ENCODE measurements around the gene CDH7.

The CDH7 gene

GRCh38 chr18:65762556-65762955, 11.7 kb downstream of the CDH7 start:
- no peak overlapping the region for H3K4me3 ChIP-seq (ENCODE audit: low read depth, low read length)

DNA sequence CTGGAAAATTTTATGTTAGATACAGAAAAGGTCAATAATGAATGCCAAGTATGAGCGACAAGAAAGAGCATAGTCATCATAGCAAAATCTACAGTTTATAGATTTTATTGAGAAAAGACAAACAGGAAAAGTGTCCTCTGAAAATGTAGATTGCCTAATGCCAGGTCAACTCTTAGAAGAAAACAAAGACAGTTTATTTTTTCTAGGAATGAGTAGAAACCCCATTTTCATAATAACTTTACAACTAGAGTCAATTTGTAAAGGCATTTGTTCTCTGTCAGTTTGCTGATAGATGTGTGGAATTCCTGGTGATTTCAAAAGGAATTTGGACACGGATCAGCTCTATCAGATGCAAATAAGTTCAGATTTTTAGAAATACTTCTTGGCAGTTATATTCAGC, 16.6 kb downstream of the CDH7 start:
- no peak overlapping the region for H3K4me3 ChIP-seq (ENCODE audit: low read depth, low read length)

DNA sequence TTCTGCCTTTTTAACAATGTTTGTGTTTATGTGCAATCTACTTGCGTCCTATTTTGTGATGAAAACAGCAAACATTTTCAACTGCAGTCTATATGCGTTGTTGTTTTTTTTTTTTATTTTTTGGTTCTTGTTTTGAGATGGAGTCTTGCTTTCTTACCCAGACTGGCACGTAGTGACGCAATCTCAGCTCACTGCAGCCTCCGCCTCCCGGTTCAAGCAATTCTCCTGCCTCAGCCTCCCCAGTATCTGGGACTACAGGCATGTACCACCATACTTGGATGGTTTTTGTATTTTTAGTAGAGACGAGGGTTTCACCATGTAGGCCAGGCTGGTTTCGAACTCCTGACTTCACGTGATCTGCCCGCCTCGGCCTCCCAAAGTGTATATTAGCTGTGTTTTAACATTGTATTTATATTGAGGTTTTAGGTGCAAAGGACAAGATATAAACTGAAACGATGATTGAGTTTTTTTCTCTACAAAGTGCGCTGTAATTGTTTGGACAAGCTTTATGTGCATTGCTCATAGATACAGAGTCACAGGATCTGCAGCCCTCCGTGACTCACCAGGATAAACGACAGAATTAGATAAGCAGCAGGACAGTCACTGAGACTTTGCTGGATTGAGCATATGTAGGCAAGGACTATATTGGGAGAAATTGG, 17.4 kb downstream of the CDH7 start:
- H3K4me3 ChIP-seq (ENCODE audit: low read depth, low read length), result no peak overlapping the region

GRCh38 chr18:65769652-65770051, 18.8 kb downstream of the CDH7 start:
- H3K4me3 ChIP-seq (ENCODE audit: low read depth, low read length), result no peak overlapping the region

DNA sequence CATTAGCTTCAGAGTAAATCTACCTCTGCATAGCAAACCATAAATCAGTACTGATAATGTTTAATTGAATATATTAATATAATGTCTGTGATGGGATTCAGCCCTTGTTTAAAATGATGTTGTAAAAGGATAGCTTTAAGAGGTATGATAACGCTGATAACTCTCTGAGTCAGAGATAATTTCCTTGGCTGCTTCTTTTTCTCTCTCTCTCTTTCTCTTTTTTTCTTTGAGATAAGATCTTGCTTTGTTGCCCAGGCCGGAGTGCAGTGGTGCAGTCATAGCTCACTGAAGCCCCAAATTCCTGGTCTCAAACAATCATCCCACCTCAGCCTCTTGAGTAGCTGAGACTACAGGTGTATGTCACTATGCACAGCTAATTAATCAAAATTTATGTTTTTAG, 35.7 kb downstream of the CDH7 start:
- no peak overlapping the region for H3K4me3 ChIP-seq (ENCODE audit: low read depth, low read length)

DNA sequence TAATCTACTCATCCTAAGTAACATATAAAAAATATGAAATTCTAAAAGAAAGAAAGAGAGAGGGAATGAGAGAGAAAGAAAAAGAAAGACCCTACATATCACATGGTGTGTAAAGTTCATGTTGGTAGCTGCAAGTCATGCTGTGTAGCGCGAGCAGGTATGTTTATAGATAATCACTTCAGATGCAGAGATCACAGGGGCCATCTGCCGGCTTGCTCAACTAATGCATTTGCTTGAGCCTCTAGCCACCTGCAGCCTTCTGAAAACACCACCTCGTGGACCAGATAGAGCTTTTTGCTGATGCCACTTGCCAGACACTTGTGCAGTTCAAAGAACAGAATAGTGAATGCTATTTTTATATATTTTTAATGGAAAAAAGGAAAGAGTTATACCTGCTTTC, 37.6 kb downstream of the CDH7 start:
- no peak overlapping the region for H3K4me3 ChIP-seq (ENCODE audit: low read depth, low read length)

DNA sequence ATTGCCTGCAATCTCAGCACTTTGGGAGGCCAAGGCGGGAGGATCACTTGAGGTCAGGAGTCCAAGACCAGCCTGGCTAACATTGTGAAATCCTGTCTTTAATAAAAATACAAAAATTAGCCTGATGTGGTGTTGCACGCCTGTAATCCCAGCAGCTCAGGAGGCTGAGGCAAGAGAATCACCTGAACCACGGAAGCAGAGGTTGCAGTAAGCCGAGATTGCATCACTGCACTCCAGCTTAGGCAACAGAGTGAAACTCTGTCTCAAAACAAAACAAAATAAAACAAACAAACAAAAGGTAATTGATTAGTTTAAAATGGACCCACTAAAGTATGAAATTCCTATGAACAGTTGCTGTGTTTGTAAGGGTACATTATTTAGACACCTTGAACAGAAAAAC, 39.8 kb downstream of the CDH7 start:
- no peak overlapping the region for H3K4me3 ChIP-seq (ENCODE audit: low read depth, low read length)

- no peak overlapping the region for H3K4me3 ChIP-seq (ENCODE audit: low read depth, low read length)
Measured at GRCh38 chr18:65791719-65792118, 40.9 kb downstream of the CDH7 start.

DNA sequence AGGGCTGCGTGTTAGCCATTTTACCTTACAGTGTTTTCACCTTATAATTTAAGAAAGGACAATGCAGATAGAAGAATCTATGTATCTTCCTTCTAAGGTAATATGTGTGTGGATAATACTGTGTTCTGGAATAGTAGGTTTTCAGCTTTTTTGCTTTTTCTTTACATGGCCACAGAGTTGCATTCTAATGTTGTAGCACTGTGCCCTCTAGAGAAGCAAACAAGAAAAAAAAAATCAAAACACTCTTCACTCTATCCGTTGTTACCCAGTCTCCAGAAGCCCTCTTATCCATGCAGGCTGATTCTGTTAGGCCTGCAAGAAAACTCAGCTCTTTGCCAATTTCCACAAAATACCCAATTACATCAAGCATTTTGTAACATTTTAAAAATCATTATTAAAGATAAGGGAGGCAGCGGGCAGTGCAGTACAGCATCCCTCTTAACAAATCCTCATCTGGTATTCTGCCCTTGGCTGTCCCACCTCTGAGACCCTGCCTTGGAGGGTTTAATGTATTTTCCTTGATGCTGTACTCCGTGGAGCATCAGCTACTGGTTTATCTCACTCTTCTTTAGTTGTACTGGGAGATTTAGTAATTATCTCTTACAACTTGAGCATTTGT, 41.8 kb downstream of the CDH7 start:
- no peak overlapping the region for H3K4me3 ChIP-seq (ENCODE audit: low read depth, low read length)

GRCh38 chr18:65808759-65809158, 57.9 kb downstream of the CDH7 start:
- no peak overlapping the region for H3K4me3 ChIP-seq (ENCODE audit: low read depth, low read length)

DNA sequence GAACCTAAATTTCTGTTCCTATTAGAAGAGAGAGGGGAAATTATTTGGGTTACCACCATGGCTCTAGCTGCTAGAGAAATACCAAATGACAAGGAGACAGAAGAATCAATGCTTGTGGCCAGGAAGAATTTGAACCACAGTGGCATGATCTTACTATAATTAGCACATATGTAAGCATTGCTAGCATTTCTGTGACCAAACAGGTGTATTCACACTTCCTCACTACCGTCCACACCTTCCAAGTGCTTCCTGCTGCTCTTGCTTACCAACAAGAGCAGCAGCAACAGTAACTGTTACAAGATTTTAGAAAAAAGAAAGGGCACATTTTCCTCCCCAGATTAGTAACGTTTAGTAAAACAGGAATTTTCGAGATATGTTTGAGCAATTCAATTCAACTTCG, 60.5 kb downstream of the CDH7 start:
- H3K4me3 ChIP-seq (ENCODE audit: low read depth, low read length), result no peak overlapping the region

DNA sequence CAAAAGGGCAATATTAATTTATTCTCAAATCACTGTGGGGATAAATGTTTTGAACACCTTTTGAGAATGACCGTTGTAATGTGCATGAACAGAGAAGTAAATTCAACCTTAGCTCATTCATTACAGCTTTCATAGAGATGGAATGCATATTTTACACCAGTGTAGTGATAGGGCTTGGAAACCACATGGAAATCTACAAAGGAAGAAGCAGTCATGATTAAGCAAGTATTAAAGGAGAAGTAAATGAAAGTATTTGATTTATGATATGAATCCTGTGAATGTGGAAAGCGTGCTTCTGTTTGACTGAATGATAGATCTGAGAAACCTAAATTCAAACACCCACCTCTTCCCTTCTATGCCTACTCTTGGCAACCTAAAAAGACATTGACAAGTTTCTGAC, 64.7 kb downstream of the CDH7 start:
- H3K4me3 ChIP-seq (ENCODE audit: low read depth, low read length), result no peak overlapping the region

DNA sequence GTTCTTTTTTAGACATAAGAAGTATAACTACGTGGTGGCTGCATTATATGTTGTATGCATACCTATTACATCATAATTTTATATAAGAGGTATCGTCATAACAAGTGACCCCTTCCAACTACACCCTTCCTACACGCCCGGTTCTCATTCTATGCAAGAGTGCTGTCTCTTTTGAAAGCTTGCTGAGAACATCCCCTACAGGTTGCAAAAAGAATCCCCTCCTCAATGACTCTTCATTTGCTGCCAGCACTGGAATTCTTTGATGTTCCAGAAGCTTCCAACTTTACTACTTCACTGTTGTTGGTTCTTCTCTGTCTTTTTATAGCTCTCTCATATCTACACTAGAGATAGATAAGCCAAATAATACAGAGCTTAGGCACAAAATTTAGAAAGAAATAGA, 66.4 kb downstream of the CDH7 start:
- no peak overlapping the region for H3K4me3 ChIP-seq (ENCODE audit: low read depth, low read length)

DNA sequence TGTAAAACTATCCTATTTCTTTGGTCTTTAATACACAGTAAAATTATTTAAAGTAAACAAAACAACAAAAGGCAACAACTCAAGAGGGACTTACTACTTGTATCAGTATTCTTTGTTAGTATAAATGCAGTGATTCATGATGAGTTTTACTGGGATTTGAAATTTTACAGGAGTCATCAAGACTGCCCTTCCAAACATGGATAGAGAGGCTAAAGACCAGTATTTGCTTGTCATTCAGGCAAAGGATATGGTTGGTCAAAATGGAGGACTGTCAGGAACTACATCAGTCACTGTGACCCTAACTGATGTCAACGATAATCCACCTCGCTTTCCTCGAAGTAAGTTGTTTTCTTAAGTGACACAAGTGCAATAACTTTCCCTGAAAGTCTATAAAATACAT, 71.1 kb downstream of the CDH7 start:
- H3K4me3 ChIP-seq (ENCODE audit: low read depth, low read length), result no peak overlapping the region

DNA sequence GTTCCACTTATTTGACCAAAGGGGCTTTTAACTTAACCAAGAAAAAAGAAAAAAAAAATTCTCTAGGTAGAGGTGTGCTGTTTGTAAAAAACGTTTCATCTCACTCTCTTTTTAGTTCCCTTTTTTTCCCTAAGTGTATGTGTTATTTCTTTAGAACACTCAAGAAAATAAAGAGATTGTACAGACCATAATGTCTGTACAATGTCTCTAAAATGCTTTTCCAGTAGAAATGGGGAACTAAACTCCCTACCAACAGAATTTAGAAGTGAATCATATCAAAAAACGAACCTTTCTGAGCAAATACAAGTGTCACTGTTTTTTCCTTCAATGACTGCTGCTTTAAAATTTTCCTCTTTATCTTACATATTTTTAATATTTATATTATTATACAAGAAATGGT, 72.0 kb downstream of the CDH7 start:
- H3K4me3 ChIP-seq (ENCODE audit: low read depth, low read length), result no peak overlapping the region

- H3K4me3 ChIP-seq (ENCODE audit: low read depth, low read length), result no peak overlapping the region
Measured at GRCh38 chr18:65827444-65827843, 76.6 kb downstream of the CDH7 start.

- H3K4me3 ChIP-seq (ENCODE audit: low read depth, low read length), result no peak overlapping the region
Measured at GRCh38 chr18:65835881-65836280, 85.1 kb downstream of the CDH7 start.

- H3K4me3 ChIP-seq (ENCODE audit: low read depth, low read length), result no peak overlapping the region
Measured at GRCh38 chr18:65846107-65846506, 95.3 kb downstream of the CDH7 start.

DNA sequence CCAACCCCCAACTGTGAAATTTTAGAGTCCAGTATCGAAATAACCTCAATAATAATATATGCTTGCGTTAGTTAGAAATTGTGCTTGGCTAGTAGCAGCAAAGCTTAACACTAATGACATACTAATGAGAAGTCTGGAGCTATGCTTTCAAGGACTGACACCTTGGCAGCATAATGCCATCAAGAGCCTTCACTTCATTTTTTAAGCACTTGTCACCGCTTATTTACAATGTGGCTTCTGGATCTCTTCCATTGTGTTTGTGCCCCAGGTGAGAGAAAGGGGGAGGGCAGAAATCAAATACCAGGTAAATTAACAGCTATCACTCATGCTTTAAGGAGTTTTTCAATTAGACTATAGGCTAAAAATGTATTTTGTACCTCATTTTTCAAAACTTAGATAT, 101.5 kb downstream of the CDH7 start:
- H3K4me3 ChIP-seq (ENCODE audit: low read depth, low read length), result no peak overlapping the region

DNA sequence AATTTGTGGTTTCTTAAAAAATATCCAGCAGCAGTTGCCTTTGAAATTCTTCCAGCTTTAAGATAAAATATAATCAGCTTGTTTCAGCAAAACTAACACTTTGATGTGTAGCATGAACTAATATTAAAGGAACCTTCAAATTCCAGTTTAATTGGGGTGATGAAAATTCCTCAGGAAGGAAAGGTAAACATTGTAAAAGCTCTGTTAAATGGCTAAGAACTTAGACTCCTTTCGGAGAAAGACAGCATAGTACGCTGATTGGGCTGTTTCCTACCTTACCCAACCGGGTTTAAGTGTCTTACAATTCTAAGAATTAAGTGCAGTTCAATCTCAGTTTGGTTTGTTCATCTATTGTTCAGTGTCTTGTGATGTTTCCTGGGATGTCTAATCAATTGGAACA, 108.3 kb downstream of the CDH7 start:
- no peak overlapping the region for H3K4me3 ChIP-seq (ENCODE audit: low read depth, low read length)

DNA sequence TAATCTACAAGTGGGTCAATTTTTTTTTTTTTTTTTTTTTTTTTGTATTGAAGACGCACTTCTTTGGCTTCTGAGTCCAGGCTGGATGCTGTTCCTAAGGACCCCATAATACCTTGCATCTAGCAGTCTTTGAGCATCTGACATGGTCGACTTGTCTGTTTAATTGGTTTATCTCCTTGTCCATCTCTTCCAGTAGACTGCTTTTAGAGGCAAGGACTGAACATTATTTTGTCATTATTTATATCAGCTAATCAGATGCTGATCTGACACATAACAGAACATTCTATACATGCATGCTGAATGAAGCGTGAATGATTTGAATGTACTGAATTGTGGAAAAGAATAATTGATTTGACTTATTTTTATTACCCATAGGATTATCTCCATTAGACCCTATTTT, 118.7 kb downstream of the CDH7 start:
- no peak overlapping the region for H3K4me3 ChIP-seq (ENCODE audit: low read depth, low read length)

DNA sequence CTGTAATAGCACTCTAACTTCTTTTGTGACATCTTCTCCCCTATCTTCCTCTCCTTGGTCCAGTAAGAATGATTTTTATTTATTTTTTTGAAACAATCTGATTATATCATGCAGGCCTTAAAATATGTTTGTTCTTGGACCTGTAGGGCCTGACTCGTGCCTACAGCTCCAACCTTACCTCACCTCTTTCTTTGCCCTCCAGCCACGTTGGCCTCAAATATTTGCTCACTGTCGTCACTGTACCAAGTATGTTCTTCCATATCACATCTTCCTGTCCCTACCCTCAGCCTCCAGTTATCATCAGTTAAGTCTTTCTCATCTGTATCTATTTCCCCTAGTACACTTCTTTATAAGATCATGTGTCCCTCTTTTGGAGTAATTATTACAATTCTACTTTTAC, 125.5 kb downstream of the CDH7 start:
- no peak overlapping the region for H3K4me3 ChIP-seq (ENCODE audit: low read depth, low read length)

DNA sequence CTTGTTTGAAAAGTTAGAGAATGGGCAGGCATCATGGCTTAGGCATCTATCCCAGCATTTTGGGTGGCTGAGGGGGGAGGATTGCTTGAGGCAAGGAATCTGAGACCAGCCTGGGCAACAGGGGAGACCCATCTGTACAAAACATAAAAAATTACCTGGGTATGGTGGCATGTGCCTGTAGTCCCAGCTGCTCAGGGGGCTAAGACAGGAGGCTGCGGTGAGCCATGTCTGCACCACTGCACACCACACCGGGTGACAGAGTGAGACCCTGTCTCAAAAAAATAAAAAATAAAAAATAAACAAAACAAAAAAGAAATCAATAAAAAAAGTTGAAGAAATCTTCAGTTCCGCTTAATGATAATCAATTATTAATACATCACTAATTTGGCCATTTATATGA, 146.5 kb downstream of the CDH7 start:
- H3K4me3 ChIP-seq (ENCODE audit: low read depth, low read length), result no peak overlapping the region

Measured in iPS-11a (cell line).